Liver (tissue), 3 donors: Measurements from ENCODE around the gene WDHD1.

Source experiments
- GABPA ChIP-seq, 2 donors: IDR thresholded peaks in 1 of 2; conservative IDR thresholded peaks in 1 of 2; 2 replicates each; pipeline ENCODE4 v1.6.1; 2016; ENCODE audit warnings: antibody characterized with exemption in 2 of 2, mild to moderate bottlenecking in 1 of 2, moderate library complexity in 1 of 2
- YY1 ChIP-seq: IDR thresholded peaks from 2 replicates; pipeline ENCODE4 v1.6.1; 2016; ENCODE audit warnings: antibody characterized with exemption, mild to moderate bottlenecking
- TF ChIP-seq, protein P1 (sequence below): IDR thresholded peaks from 2 replicates; pipeline ENCODE4 v1.6.1; 2016; ENCODE audit warnings: antibody characterized with exemption
- TF ChIP-seq, protein P2 (sequence below): fragments of 150-350 bp; IDR thresholded peaks from 2 replicates; pipeline ENCODE4 v1.5.1; 2017; ENCODE audit warnings: improper control_type of control experiment, low read depth, low read length; ENCODE audit not compliant: missing input control
- TF ChIP-seq, protein P3 (sequence below): IDR thresholded peaks from 2 replicates; pipeline ENCODE4 v1.6.1; 2016; ENCODE audit warnings: antibody characterized with exemption
- donor health status: healthy.
- donor health status: healthy.

DNA sequence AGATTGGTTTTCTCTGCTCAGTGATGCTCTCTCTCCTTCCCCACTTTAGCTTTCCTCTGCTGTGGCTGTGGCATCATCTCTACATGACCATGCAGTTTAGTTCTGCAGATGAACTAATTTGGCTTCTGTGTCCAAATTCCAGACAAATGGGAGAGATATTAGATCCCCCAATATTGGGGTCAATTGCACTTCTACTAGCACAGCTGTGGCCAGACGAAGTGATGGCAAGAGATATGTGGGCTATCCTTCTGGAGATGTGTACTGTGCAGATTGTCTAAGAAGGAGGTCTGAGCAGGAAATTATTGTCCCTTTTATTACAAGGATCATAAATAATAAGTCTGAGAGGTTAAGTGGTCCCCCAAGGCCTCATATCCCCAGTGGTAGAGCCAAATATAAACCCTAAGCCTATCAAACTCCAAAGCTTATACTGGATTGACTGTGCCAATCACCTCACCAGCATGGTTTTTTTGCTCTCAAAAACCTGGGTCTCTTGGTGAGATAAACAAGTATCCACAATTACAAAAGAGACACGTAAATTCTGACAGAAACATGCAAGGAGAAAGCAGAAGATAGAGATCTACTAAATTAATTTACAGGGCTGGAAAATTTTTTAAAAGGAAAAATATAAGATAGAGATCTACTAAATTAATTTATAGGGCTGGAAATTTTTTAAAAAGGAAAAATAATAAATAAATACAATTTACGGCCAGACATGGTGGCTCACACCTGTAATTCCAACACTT lies 95.1 kb downstream of the WDHD1 start:
- TF ChIP-seq GABPA (IDR thresholded peaks at IDR 0.05 in 1 of 2, conservative IDR thresholded peaks at IDR 0.05 in 1 of 2) (no peak), YY1 (no peak)
- TF ChIP-seq, protein P1, sequence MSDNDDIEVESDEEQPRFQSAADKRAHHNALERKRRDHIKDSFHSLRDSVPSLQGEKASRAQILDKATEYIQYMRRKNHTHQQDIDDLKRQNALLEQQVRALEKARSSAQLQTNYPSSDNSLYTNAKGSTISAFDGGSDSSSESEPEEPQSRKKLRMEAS, result no peak
- TF ChIP-seq, protein P2, sequence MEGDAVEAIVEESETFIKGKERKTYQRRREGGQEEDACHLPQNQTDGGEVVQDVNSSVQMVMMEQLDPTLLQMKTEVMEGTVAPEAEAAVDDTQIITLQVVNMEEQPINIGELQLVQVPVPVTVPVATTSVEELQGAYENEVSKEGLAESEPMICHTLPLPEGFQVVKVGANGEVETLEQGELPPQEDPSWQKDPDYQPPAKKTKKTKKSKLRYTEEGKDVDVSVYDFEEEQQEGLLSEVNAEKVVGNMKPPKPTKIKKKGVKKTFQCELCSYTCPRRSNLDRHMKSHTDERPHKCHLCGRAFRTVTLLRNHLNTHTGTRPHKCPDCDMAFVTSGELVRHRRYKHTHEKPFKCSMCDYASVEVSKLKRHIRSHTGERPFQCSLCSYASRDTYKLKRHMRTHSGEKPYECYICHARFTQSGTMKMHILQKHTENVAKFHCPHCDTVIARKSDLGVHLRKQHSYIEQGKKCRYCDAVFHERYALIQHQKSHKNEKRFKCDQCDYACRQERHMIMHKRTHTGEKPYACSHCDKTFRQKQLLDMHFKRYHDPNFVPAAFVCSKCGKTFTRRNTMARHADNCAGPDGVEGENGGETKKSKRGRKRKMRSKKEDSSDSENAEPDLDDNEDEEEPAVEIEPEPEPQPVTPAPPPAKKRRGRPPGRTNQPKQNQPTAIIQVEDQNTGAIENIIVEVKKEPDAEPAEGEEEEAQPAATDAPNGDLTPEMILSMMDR, result no peak
- TF ChIP-seq, protein P3, sequence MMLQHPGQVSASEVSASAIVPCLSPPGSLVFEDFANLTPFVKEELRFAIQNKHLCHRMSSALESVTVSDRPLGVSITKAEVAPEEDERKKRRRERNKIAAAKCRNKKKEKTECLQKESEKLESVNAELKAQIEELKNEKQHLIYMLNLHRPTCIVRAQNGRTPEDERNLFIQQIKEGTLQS, result no peak
